HG03442 (cell line): Measurements from ENCODE around the gene ORMDL2.
"Not testable (repeated sequence)": the region's sequence is repeated elsewhere in the genome, so short reads cannot be mapped to it uniquely, and the experiment has no call there.

ENCODE experiments used
- ATAC-seq: cut with Tn5 transposase; IDR thresholded peaks from one replicate; pipeline ENCODE4 v1.9.1; 2021; ENCODE audit warnings: mild to moderate bottlenecking, moderate library complexity; ENCODE audit not compliant: unreplicated experiment

The ORMDL2 gene

DNA sequence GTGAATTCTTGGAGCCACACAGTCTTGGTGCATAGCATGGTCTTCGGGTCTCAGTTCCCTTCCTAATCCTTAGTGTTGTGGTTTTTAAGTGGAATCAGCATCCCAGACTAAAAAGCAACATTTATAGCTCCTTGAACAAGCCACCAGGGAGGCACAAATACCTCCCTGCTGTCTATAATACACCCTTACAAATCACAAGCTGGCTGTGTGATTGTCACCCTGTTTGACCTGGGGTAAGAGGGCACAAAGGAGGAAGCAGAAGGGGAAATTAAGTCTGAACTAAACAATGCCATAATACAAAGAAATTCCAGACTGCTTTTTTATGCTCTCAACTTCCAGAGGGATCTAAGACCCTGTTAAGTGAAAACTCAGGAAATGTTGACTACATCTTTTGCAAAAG lies 32.6 kb downstream of the ORMDL2 start:
- ATAC-seq = no peak

DNA sequence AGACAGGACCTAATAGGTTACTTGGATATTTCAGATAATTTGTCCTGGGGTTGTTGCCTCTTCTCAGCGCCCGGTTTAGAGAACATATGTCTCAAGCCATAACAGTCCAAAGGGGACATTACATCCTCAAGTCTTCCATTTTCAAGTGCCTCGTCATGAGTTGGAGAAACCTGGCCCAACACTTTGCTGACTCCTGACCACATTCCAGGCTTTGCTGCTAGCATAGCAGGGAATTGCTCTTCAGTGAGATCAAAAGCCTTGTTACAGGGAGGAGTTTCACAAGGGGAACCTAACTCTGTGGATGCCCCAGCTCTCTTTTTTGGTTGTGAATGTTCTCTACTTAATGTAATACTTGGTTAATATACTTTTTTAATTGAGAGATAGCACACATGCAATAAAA lies 33.1 kb downstream of the ORMDL2 start:
- ATAC-seq = no peak

DNA sequence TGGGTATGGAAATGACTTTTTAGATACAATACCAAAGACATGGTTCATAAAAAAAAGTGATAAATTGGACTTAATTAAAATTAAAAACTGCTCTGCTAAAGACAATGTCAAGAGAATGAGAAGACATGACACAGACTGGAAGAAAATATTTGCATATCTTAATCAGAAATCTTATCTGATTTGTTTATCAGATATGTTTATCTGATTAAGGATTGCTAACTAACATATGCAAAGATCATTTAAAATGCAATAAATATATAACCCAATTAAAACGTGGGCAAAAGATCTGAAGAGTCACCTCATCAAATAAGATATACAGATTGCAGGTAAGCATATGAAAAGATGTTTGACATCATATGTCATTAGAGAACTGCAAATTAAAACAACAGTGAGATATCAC lies 34.9 kb downstream of the ORMDL2 start:
- no peak for ATAC-seq

DNA sequence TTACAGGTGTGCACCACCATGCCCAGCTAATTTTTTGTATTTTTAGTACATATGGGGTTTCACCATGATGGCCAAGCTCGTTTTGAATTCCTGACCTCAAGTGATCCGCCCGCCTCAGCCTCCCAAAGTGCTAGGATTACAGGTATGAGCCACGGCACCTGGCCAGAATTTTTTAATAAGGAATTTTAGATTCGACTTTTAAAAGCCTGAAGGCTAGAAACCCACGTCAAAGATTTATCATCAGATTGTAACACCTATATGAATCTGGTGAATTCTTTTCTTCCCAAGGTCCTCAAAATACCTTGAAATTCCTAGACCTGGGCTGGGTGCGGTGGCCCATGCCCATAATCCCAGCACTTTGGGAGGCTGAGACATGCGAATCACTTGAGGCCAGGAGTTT lies 43.6 kb downstream of the ORMDL2 start:
- ATAC-seq = no peak

DNA sequence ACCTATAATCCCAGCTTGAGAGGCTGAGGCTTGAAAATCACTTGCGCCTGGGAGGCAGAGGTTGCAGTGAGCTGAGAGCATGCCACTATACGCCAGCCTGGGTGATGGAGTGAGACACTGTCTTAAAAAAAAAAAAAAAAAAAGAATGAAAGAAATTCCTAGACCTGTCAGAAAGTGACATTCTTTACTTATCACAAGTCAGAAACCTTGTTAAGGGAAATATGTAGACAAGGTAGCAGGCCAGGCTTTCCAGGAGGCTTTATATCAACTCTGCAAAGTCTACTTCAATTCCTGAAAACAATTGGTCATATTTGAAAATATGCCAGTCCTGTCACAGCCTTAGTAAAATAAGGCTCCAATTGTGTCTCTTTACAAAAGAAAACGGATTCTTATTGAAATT lies 44.0 kb downstream of the ORMDL2 start:
- no peak for ATAC-seq

DNA sequence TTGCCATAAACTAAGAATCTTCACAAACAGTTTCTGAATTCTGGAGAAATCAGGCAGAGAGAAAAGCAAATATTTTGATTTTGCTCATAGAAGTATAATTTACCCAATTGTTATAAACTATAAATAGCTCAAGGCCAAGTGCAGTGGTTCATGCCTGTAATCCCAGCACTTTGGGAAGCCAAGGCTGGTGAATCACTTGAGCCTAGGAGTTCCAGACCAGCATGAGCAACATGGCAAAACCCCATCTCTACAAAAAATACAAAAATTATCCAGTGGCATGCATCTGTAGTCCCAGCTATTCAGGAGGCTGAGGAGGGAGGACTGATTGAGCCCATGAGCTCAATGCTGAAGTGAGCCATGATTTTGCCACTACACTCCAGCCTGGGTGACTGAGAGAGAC lies 44.4 kb downstream of the ORMDL2 start:
- no peak for ATAC-seq

DNA sequence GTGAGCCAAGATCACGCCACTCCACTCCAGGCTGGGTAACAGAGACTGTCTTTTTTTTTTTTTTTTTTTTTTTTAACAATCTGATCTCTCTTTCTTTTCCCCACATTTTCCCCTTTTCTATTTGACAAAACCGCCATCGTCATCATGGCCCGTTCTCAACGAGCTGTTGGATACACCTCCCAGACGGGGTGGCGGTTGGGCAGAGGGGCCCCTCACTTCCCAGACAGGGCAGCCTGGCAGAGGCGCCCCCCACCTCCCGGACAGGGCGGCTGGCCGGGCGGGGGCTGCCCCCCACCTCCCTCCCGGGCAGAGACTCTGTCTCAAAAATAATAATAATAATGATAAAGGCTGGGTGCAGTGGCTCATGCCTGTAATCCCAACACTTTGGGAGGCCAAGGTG lies 45.1 kb downstream of the ORMDL2 start:
- ATAC-seq = not testable (repeated sequence)

DNA sequence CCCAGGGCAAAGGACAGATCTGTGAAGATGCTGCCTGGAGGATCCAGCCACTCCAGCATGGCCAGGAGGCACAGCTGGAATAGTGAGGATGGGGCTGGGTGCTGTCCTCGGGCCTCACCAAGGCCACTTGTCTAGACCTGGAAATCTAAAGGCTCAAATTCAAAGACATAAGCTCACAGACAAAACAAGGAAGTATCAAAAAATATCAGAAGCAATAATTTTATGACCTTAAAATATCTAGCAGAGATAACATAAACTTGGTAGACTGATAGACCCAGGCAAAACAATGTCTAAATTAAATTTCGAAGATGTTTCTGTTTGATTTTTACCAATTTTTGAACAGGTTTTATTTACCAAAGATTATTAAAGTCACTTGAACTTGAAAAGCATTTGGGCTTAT lies 47.5 kb downstream of the ORMDL2 start:
- ATAC-seq = no peak

DNA sequence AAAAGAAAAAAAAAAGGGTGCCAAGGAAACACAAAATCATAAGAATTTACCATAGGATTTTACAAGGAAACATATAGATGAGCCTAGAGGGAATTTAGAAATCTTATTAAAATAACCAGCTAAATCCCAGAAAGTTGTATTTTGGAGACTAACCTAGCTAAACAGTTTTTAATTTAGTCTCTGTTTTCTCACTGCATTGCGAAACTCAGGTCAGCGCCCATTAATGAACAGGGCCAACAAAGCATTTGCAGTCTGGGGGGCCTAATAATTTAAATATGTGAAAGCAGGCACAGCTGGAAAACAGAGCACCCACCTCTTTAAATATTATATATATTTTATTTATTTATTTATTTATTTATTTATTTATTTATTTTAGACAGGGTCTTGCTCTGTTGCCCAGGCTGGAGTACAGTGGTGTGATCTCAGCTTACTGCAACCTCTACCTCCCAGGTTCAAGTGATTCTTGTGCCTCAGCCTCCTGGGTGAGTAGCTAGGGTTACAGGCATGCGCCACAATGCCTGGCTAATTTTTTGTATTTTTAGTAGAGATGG lies 48.7 kb downstream of the ORMDL2 start:
- ATAC-seq = not testable (repeated sequence)
